Midbrain (tissue), 1 donor: ENCODE results near the gene ICAM5.

ENCODE experiments used
- DNase-seq: peaks from one replicate; lab custom pipeline; 2025; lab: John Stamatoyannopoulos, UW

ICAM5 gene

DNA sequence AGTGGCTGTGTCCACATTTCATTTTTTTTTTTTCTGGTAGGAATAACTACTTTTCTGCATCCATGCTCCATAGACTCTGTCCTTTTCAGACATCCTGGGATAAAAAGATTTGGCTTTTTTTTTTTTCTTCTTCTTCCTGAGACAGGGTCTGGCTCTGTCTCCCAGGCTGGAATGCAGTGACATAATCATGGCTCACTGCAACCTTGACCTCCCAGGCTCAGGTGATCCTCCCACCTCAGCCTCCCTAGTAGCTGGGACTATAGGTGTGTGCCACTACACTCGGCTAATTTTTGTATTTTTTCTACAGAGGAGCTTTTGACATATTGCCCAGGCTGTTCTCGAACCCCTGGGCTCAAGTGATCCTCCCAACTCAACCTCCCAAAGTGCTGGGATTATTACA lies 53.7 kb downstream of the ICAM5 start:
- DNase-seq, result no peak

DNA sequence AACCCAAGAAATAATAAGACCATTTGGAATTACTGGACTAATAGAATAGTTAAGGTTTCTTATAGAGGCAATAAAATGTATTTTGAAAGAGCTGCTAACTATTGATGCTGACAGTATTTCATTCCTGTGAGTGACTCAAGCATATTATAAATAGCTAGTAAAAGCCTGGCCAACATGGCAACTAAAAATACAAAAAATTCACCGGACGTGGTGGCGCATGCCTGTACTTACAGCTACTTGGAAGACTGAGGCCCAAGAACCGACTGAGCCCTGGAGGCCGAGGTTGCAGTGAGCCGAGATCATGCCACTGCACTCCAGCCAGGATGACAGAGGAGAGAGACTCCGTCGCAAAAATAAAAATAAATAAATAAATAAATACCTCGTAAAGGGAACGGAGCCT lies 55.0 kb downstream of the ICAM5 start:
- no peak for DNase-seq
